ENCODE measurements around the gene SH3GL2.

SH3GL2 gene

DNA sequence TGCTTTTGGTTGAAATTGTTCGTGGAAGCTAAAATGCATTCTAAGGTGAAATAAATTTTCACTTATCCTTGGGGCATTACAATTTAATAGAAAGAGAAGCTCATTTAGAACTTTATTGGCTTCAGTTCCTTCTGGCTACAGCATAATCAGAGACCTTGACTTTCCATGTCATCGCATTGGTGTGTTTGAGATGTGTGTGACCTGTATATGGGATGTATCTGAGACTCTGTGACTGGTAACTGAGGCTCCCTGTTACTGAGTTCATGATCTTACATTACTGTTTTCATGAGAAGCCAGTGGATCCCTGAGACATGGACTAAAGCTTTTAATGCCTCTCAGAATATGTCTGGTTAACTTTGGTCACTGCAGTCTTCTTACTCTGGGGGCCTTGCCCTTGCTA, 32.5 kb downstream of the SH3GL2 start:
- no peak for DNase-seq (ENCODE audit: low read depth)

DNA sequence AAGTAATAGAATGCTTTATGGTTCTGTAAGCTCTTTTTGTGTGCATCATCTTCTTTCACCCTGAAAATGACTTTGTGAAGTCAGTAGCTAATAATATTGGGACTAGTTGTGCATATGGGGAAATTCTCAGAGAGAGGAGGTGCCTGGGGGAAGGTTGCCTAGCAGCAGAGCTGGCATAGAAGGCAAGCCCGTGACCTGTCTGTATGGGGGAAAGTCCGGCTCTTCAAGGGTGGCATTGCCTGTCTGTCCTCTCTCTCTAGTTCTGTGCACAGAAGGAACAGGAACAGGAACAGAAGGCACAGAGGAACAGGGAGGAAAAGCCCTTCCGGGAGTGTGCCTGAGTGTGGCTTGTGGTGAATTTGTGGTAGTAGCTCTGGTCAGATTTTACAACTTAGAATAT, 33.1 kb downstream of the SH3GL2 start:
- no peak for DNase-seq (ENCODE audit: low read depth)

DNA sequence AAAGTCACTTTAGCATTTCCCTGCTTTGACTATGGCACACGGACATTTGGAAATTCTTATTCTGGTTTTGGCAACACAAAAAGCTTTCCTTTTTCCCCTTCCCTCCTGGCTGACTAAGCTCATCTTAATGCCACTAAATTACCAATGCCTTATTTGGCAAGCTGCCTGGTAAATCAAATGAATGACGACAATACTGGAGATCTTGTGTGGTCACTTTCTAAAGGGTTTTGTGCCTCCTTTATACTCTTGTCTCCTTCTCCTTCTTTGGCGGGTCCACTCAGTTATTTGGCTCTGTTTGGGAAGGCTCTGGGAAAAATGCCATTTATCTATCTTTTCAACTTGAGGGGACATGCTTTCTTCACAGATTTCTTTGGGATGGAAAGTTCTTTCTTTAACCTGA, 34.9 kb downstream of the SH3GL2 start:
- no peak for DNase-seq (ENCODE audit: low read depth)

DNA sequence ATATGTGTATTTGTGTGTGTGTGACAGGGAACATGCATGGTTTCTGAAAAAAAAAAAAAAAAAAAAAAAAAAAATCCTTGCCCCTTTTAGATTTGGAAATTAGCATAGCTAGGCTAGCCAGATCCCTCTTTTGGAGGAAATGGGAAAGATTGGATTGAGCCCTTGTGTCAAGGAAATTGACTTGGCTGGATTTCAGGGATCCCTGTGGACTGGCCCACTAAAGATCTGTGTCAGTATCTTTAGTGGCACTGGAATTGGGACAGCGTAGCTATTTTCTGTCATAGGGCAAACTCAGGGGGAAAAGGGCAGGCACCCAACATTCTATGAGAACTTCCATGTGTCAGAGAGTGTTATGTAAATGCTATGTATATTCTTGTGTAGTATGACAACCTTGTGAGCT, 35.4 kb downstream of the SH3GL2 start:
- no peak for DNase-seq (ENCODE audit: low read depth)

DNA sequence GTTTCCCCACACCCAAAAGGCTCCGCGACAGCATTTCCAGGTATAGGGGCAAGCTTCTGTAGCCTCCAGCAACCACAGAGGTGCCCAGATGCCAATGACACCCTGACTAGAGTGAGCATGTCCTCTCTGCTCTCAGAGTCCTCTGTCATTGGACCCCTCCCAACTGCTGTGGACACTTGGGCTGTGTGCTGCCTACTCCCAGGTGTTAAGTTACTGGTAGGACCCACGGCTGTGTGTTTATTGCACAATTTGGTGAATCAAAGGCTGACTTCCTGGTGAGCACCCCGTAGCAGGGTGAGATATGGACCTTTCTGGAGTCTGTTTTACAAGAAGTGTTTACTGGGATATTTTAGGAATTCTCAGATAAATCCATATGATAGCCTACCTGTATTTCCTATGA, 36.0 kb downstream of the SH3GL2 start:
- DNase-seq (ENCODE audit: low read depth): no peak

DNA sequence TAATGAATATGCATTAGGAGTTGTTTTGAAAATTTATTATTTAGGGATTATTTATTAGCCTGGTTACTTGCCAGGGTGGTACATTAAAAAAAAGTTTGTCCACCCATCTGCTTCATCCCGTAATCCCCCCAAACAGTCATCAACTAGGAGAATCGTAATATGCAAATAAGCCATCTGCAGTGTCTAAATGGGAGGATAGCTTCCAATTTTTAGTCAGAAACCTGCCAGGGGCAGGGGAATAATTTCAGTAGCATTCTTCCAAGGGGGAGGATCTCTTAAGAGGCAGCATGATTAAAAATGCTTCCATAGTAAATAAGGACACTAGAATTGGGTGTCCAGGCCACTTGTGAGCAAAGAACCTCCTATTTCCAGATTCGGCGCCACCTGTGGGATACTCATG, 43.3 kb downstream of the SH3GL2 start:
- no peak for DNase-seq (ENCODE audit: low read depth)

DNA sequence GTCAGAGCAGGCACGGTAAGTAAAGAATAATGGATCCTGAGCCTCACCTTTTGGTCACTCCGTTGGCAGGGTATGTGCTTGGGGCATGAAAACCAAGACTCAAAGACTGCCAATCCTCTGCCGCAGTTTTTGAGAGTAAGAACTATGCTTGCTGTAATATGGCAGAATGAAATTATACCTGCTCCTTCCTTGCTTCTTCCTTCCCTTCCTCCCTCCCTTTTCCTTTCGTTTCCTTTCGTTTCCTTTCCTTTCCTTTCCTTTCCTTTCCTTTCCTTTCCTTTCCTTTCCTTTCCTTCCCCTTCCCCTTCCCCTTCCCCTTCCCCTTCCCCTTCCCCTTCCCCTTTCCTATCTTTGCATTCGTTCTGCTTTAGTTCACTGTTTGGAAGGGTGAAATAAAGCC, 43.9 kb downstream of the SH3GL2 start:
- no peak for DNase-seq (ENCODE audit: low read depth)

DNA sequence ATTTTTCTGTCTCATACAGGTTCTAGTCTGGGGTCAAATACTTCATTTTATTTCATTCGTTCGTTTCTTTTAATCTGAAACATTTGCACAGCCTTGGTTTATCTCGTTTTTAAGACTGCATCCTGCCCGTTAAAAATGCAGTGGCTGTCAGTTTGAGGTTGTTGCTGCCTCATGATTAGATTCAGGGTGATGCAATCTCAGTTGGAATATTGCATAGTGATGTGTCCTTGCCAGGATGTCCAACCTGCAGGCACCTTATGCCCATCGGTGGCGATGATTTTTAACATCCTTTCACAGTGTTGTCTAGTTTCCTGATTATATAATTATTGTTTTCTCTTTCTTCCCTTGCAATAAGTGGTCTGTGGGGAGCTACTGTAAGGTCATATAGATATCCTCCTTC, 45.1 kb downstream of the SH3GL2 start:
- no peak for DNase-seq (ENCODE audit: low read depth)

DNA sequence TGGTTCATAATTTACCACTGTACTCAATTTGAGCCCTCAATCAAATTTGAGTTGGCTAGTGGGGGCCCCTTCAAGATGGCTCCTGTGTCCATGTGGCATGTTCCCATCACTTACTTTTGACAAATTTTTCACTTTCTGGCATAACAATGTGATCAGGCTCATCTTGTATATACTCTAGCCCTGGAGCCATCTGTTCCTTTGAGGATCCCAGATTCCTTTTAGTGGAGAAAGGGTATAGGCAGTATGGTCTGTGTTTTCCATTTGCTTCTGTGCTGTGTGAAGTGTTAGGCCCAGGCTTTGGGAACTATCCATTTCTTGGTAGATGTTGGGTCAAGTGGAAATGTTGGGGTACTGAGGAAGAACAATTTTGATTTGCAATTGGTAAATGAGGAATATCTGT, 45.7 kb downstream of the SH3GL2 start:
- DNase-seq (ENCODE audit: low read depth): no peak

DNA sequence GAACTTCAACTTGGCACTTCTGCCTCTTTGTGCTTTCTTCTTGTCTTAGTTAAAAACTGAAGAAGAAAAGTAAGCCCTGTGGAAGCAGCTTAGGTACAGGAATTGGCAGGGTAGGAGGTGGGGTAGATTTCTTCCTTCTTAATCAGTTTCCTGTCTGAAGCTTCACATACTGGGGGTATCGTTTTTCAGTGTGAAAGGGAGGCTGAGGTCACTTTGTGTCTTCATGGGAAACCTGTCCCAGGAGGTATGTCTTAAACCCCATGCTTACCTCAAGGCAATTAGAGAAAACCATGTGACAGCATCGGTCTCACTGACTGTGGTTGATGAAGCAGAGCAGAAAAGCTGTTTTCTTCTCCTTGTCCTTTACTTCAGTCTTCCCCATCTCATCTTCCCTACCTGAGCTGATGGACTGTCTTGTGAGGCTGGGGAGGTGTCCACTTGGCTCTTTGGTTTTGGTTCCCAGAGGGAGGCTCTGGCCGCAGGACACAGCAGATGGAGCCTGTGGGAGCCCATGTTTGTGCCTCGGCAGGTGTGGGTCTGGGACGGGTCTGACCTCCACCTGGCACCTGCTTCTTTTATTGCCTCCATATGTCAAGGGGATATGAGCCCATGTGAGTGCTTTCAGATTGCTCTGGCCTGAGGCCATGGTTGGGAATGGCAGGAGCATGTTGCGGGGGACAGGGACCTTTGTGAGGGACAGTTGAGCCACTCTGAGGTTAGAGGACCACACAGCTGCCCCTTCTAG, 47.0 kb downstream of the SH3GL2 start:
- no peak for DNase-seq (ENCODE audit: low read depth)

DNA sequence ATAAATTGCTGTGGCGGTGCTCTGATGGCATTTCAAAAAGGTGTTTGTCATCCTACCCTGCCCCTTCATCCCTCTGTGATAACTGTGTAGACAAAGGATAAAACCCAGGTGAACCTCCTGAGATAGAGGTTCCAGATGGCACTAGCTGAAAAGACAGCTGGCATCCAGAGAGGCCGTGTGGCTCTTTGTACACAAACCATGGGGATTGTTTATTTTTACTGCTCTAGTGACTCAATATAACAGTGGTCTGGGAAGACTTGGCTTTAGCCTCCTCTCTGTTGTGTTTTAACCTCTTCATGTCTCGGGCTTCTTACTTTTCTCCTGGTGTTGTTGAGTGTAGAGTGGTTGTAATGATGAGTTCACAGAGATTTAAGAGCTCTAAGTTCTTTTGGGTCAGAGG, 48.8 kb downstream of the SH3GL2 start:
- DNase-seq (ENCODE audit: low read depth): no peak

DNA sequence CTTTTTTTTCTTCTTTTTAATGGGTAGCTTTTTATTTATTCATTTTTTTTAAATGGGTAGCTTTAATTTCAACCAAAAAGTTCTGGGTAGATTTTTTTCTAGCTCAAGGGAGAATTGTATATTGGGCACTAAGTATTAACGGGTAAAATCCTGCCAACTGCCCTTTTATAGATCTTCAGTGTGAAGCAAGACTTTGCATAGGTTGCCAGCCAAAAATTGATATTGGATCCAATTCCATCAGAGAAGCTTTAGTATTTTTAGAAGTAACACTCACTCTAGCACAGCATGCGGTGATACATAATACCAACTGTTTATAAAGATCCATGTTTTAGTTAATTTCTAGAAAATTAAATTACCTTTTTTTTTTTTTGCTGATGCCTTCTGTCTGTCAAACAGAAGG, 49.8 kb downstream of the SH3GL2 start:
- no peak for DNase-seq (ENCODE audit: low read depth)

DNA sequence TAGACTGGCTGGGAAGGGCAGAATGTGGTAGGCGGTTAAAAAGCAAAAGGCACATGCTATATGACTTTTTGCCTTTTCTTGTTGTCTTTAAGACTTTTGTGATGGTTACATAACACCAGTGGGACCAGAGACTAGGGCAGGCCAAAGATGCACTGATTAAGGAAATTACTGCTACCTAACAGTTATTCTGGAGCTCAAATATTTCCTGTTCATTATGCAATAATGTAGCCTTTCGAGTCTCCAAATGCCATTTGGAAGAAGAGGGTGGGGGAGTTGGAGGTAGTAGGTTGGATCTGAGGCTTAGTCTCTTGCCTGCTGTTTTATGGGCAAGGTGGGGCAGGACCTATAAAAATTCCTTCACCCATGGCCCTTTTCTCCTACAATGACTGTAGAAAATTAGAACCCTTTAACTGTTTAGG, 51.7 kb downstream of the SH3GL2 start:
- no peak for DNase-seq (ENCODE audit: low read depth)

DNA sequence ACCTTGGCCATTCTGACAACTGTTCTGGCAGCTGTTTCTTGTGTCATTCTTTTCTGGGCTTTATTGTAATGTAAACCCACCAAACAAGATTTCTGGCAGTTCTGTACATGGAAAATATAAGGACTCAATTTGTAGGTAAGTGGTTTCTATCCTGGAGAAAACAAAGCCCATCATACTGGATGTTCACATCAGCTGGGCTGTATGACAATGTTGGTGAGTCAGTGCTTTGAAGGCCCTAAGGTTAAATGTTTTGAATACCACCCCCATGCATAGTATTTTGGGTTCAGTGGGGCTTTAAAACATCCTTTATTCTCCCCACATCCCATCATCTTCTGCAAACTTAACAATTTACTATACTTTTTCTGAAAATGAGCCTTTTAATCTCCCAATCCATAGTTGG, 52.5 kb downstream of the SH3GL2 start:
- no peak for DNase-seq (ENCODE audit: low read depth)

DNA sequence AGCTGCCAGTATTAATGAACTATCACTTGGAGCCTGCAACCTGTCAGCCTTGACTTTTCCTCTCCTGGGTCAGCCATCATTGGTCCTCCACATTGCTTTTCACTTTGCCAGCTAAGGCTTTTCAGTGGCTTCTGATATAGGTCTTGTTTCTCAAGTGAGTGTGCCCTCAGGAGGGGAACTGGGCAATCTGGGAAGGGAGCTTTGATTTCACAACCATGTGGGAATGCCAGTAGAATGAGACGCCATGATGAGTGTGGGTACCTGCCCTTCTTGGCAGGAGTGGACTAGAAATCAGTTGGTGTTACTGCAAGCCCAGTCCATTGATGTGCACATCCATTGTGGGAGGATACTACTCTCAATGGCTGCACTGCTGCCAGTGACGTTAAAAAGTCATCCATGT, 54.1 kb downstream of the SH3GL2 start:
- DNase-seq (ENCODE audit: low read depth): no peak

DNA sequence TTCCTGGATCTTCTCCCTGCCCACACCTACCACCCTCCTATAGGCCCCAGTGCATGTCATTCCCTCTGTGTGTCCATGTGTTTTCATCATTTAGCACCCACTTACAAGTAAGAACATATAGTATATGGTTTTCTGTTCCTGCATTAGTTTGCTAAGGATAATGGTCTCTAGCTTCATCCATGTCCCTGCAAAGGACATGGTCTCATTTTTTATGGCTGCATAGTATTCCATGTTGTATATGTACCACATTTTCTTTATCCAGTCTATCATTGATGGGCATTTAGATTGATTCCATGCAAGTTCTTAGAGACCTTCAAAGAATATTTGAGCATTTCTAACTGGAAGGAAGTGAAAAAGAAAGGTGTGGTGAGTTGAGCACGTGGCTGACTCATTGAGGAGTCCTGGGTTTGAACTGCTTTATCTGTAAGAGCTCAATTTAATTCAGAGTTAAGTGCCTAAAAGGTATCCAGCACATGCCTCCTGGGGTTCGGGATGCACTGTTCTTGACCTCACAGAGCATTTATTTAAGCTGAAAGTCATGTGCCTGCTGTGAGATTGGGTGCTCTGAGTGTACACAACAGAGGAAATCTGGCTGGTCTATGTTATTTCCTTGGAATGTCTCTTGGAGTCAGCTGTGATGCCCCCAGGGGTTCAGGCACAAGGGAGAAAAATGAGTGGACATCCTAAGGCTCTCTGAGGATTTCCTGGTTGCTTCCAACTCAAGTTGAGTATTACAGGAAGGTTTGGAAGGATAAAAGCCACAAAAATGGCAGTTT, 56.4 kb downstream of the SH3GL2 start:
- no peak for DNase-seq (ENCODE audit: low read depth)

DNA sequence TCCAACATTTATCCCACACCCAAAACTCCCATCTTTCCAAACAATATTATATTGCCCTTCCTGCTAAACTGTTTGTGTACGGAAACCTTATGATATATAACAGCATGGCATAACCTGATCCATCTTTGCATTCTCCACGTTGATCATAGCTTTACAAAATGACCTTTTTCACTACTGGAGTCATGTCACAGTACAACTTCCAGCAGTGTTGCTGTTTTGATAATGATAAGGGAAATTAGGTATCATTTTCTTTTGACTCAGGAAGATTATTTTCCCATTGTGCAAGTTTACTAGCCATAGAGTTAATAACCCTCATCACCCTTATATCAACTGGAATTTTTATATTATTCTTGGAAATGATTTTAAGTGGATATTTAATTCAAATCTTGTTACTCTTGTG, 57.5 kb downstream of the SH3GL2 start:
- DNase-seq (ENCODE audit: low read depth): no peak

DNA sequence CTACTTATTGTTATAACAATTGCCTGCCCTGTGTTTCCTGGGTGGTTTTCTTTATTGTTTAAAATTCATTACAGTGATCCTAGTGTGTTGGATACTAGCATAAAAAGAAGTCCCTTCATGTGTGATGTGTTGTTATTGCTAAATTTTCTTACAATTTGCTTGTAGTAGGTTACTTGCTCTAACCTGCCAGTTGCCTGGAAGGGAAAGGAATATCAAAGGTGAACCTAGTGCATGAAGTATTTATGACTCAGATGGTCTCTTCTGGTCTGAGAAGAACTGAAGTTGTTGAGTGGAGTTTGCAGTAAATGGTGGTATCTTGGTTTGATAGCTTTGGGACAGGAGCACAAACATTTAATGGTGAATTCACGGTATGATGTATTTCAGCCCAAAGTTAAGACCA, 58.0 kb downstream of the SH3GL2 start:
- no peak for DNase-seq (ENCODE audit: low read depth)

DNA sequence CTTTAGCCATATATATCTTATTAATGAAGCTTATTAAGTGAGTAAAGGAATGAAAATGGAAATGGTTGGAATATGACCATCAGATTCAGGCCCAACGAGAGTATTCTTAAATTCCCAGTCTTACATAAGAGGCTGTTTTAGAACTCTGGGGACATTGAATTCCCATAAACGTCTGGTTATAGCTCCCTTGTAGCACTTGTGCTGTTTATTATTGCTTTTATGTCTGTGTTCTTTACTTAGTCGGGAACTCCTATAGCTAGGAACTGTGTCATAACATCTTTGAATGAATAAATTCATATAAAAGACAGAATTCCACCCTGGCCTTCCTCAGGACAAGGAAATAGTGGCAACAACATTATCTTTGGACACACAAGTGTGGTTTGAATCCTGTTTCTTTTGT, 58.4 kb downstream of the SH3GL2 start:
- DNase-seq (ENCODE audit: low read depth): no peak

DNA sequence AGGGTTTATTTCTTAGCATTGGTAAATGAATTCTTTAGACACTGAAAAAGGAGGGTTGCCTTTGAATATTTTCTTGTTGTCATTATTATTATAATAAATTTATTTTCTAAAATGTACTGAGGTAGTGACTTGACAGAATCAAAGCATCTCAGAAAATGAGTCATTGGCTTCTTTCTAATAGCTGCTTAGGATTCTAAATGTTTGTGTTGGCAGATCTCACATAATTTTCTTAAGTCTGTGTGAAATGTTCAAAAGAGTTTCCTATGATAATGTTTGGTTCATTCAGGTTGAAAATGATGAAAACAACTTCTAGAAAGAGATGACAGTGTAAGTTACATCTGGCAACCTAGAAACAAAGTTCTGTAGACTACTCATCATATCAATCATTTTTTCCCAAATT, 69.7 kb downstream of the SH3GL2 start:
- DNase-seq (ENCODE audit: low read depth): no peak

DNA sequence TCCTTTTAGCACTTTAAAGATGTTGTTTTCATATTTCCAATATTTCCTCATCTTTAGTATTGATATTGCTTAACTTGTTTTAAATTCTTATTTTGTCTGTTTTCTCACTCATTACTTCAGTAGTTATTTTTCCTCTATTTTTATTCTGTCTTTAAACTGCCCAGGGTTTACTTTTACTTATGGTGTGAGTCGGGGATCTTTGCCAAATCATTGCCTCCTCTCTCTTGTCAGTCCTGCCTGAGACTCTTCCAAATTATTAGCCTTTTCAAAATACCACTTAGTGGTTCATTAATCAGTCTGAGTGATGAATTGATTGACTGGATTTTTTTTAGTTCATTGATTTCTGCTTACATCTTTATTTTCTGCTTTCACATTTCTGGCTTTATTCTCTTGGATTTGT, 72.9 kb downstream of the SH3GL2 start:
- no peak for DNase-seq (ENCODE audit: low read depth)

DNA sequence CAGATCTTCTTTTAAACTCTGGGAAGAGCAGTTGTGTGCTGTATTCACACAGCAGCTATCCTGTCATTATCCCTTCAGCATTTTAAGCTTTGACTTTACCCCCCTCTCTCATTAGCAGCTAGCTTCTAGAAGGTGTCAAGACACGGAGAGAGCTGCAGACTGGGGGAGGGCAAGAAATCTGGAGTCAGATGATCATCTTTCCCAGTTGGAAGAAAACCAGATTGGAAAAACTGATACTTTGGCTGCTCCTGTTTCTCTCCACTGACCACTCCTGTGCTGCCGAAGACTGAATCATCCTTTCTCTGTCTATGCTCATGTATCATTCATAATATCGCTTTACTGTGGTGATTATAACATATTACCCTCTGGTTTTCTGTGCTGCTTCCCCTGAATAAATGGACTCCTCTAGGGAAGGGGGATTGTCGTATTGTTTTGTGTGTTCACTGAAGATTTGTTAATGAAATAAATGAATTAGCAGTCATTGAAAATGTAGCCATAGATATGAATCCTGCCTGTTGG, 75.1 kb downstream of the SH3GL2 start:
- no peak for DNase-seq (ENCODE audit: low read depth)

DNA sequence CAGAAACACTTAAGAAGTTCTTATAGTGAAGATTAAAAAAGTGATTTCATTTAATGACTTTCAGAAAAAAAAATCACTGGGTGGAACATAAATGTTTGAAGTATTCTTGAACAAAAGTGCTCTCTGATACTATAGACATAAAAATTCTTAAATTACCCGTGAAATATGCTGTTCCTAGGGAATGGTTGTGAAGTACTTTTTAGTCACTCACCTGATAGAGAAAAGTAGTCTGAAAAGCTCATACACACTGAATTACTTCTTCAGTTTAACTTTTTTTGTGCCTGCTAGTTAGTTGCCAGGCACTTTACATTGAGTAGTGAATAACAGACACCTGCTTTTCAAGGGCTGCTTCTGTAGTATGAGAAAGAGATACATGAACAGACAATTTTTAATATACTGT, 78.0 kb downstream of the SH3GL2 start:
- DNase-seq (ENCODE audit: low read depth): no peak

DNA sequence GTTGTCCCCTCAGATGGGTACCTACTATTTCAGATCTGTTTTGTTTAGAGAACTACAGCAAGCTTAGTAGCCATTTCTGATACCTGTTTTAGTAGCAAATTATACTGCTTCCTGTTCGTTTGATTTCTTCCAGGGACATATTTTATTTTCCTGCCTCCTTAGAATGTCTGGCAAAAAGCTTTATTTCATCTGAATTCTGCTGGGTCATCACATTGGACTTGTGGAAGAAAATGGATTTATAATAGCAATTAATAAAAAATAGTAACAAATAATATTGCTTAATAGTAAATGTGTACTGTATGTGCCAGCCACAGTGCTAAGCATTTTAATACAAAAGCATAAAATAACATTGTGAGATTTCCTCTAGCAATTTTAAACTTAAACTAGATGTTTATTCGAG, 79.4 kb downstream of the SH3GL2 start:
- no peak for DNase-seq (ENCODE audit: low read depth)

Data from HS-27A (cell line).